MCF 10A (cell line): ENCODE measurements around the gene NEK5. TPM values are rescaled to one million over a fixed set of nuclear protein-coding genes. Genes with fewer than 3 reads are reported as not detected.

Experiments
- total RNA-seq: library from RNA; stranded (reverse); gene quantifications from 2 replicates; pipeline ENCODE4 v1.2.3, GENCODE V29; 2022

The NEK5 gene
- total RNA-seq, 1 experiment from 2014 or later: 0.21 TPM

Other genes starting within 250 kb of the NEK5 start
- 3.2 and 5.3 TPM in 2 replicates for gene ATP7B, start 117.6 kb downstream of the NEK5 start, total RNA-seq
- gene ALG11, start 116.7 kb downstream of the NEK5 start, total RNA-seq: 33.3 and 39.3 TPM in 2 replicates
- gene UTP14C, start 104.4 kb downstream of the NEK5 start, total RNA-seq: 14.6 and 17.9 TPM in 2 replicates
- gene NEK3, start 30.5 kb upstream of the NEK5 start, total RNA-seq: 18.1 and 23.7 TPM in 2 replicates